Right atrium auricular region (tissue), 2 donors: ENCODE results near the gene USP32. TPM values are rescaled to one million over a fixed set of nuclear protein-coding genes. Genes with fewer than 3 reads are reported as not detected.

Source experiments
- DNase-seq: peaks from one replicate; pipeline ENCODE4 v3.0.0-alpha.2; 2019; ENCODE audit warnings: low spot score
- H3K27ac ChIP-seq, 2 donors: fragments of 200-600 bp; sonication (generic); 1 replicate in 1 of 2; 2 replicates in 1 of 2; pipeline ENCODE4 v1.5.1; 2016 to 2019
- H3K27me3 ChIP-seq, 2 donors: fragments of 200-600 bp; sonication (generic); one replicate each; pipeline versions ENCODE4 v1.5.1 to v1.6.0; 2017 to 2019
- H3K36me3 ChIP-seq: fragments of 200-600 bp; sonication (generic); one replicate; pipeline ENCODE4 v1.5.1; 2016
- H3K4me1 ChIP-seq, 2 donors: fragments of 200-600 bp; sonication (generic); one replicate each; pipeline versions ENCODE4 v1.5.1 to v1.6.0; 2017 to 2019
- H3K4me3 ChIP-seq, 2 donors: fragments of 200-600 bp; sonication (generic); 1 replicate in 1 of 2; 2 replicates in 1 of 2; pipeline ENCODE4 v1.5.1; 2017 to 2019; ENCODE audit warnings: mild to moderate bottlenecking in 1 of 2, moderate library complexity in 1 of 2
- H3K9me3 ChIP-seq, 2 donors: fragments of 200-600 bp; sonication (generic); one replicate each; pipeline ENCODE4 v1.5.1; 2019
- total RNA-seq, 2 donors: library from RNA; depleted of rRNA; stranded (reverse); fragments of >200 nt; gene quantifications; one replicate each; pipeline ENCODE4 v1.1.0, GENCODE V29; 2016
- TF ChIP-seq, protein P1 (sequence below), 2 donors: fragments of 200-600 bp; sonication (generic); IDR thresholded peaks; one replicate each; pipeline ENCODE4 v1.5.1; 2019; ENCODE audit warnings: antibody characterized with exemption in 2 of 2

USP32 gene
- total RNA-seq, 2 donors from 2014 or later: 24.5 to 27.7 TPM

GRCh38 chr17:60362329-60362728, 29.6 kb downstream of the USP32 start:
- TF ChIP-seq, protein P1, sequence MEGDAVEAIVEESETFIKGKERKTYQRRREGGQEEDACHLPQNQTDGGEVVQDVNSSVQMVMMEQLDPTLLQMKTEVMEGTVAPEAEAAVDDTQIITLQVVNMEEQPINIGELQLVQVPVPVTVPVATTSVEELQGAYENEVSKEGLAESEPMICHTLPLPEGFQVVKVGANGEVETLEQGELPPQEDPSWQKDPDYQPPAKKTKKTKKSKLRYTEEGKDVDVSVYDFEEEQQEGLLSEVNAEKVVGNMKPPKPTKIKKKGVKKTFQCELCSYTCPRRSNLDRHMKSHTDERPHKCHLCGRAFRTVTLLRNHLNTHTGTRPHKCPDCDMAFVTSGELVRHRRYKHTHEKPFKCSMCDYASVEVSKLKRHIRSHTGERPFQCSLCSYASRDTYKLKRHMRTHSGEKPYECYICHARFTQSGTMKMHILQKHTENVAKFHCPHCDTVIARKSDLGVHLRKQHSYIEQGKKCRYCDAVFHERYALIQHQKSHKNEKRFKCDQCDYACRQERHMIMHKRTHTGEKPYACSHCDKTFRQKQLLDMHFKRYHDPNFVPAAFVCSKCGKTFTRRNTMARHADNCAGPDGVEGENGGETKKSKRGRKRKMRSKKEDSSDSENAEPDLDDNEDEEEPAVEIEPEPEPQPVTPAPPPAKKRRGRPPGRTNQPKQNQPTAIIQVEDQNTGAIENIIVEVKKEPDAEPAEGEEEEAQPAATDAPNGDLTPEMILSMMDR (IDR thresholded peaks at IDR 0.05): no peak
- no peaks in the 10 kb centered on the region for H3K27me3 ChIP-seq
- no peak for DNase-seq

DNA sequence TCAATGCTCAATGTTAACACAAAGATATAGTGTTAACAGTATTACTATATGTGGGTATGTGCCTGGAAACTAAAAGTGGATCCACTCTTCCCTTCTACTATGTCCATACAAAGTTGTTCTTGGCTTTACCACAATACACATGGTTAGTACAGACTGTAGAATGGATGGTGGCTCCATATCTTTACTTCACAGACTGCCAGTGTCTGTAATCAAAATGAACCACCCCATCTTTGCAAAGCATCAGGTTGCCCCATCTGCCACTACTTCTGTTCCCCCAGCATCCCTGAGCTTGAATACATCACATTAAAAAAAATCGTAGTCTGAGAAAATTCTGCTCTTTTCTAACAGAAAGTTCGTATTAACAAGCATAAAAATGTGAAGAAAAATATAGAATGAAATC, 30.0 kb downstream of the USP32 start:
- H3K4me1 ChIP-seq: peaks cover 0 to 14% of the 10 kb centered on the region in 2 donors

More at GRCh38 chr17:60362329-60362728, 29.6 kb downstream of the USP32 start:
- H3K4me1 ChIP-seq: peaks cover 0 to 10% of the 10 kb centered on the region in 2 donors
- no peak overlapping the region for H3K4me3 ChIP-seq
- no peaks in the 10 kb centered on the region for H3K9me3 ChIP-seq
- H3K27ac ChIP-seq: no peak overlapping the region
- H3K36me3 ChIP-seq: no peaks in the 10 kb centered on the region

GRCh38 chr17:60359415-60359814, 32.5 kb downstream of the USP32 start:
- DNase-seq: no peak
- Histone ChIP-seq H3K27me3 (no peaks in the 10 kb centered on the region), H3K27ac (no peak overlapping the region), H3K9me3 (no peaks in the 10 kb centered on the region), H3K36me3 (no peaks in the 10 kb centered on the region), H3K4me1 (peaks cover 0 to 19% of the 10 kb centered on the region in 2 donors), H3K4me3 (no peak overlapping the region)
- TF ChIP-seq, protein P1 (IDR thresholded peaks at IDR 0.05): no peak

More for the DNA sequence above, 30.0 kb downstream of the USP32 start:
- Histone ChIP-seq H3K27me3 (no peaks in the 10 kb centered on the region), H3K27ac (no peak overlapping the region), H3K9me3 (no peaks in the 10 kb centered on the region), H3K36me3 (no peaks in the 10 kb centered on the region), H3K4me3 (no peak overlapping the region)
- DNase-seq: no peak
- TF ChIP-seq, protein P1 (IDR thresholded peaks at IDR 0.05): no peak

- Histone ChIP-seq H3K27me3 (no peaks in the 10 kb centered on the region), H3K27ac (no peak overlapping the region), H3K4me1 (peaks cover 0 to 26% of the 10 kb centered on the region in 2 donors), H3K36me3 (no peaks in the 10 kb centered on the region), H3K9me3 (no peaks in the 10 kb centered on the region), H3K4me3 (no peak overlapping the region)
- DNase-seq: no peak
- TF ChIP-seq, protein P1 (IDR thresholded peaks at IDR 0.05): no peak
These were observed 33.2 kb downstream of the USP32 start for GRCh38 chr17:60358606-60359225.

GRCh38 chr17:60356940-60357339, 35.0 kb downstream of the USP32 start:
- DNase-seq: no peak
- Histone ChIP-seq H3K27me3 (no peaks in the 10 kb centered on the region), H3K4me1 (peaks cover 0 to 26% of the 10 kb centered on the region in 2 donors), H3K4me3 (no peak overlapping the region), H3K27ac (peak overlapping the region in 1 of 2 donors; percentile 15), H3K9me3 (no peaks in the 10 kb centered on the region), H3K36me3 (no peaks in the 10 kb centered on the region)
- TF ChIP-seq, protein P1 (IDR thresholded peaks at IDR 0.05): no peak
